Upper lobe of left lung (tissue), 4 donors: ENCODE data around the gene RAP1B.

Experiments used
- POLR2A ChIP-seq, 4 donors: fragments of 450-650 bp; IDR thresholded peaks; one replicate each; pipeline ENCODE4 v1.5.1; 2016 to 2017; ENCODE audit warnings: antibody characterized with exemption in 4 of 4, mild to moderate bottlenecking in 2 of 4
- POLR2AphosphoS5 ChIP-seq, 2 donors: sonication (generic); formaldehyde crosslinking; IDR thresholded peaks; one replicate each; pipeline ENCODE4 v1.5.1; 2017; ENCODE audit warnings: antibody characterized with exemption in 2 of 2
- TF ChIP-seq, protein P1 (sequence below), 6 experiments: fragments of 450-650 bp in 4 of 6; fragments of 200-600 bp in 2 of 6; sonication (generic) in 2 of 6; IDR thresholded peaks; one replicate each; pipeline ENCODE4 v1.5.1; 2016 to 2019; ENCODE audit warnings: antibody characterized with exemption in 6 of 6

DNA sequence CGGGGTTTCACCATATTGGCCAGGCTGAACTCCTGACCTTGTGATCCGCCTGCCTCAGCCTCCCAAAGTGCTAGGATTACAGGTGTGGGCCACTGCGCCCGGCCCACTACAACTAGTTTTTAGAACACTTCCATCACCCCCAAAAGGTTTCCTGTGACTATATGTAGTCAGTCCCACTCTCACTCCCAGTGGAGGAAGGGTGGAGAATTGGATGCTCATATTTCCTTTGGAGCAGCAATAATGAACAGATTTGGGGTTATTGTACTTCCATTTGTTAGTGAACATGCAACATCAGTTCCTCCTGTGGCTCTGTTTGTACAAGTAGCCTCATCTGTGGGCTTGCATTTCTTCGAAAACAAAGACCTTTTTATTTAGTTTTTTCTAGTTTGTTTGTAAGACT, 35.8 kb downstream of the RAP1B start:
- TF ChIP-seq, protein P1, sequence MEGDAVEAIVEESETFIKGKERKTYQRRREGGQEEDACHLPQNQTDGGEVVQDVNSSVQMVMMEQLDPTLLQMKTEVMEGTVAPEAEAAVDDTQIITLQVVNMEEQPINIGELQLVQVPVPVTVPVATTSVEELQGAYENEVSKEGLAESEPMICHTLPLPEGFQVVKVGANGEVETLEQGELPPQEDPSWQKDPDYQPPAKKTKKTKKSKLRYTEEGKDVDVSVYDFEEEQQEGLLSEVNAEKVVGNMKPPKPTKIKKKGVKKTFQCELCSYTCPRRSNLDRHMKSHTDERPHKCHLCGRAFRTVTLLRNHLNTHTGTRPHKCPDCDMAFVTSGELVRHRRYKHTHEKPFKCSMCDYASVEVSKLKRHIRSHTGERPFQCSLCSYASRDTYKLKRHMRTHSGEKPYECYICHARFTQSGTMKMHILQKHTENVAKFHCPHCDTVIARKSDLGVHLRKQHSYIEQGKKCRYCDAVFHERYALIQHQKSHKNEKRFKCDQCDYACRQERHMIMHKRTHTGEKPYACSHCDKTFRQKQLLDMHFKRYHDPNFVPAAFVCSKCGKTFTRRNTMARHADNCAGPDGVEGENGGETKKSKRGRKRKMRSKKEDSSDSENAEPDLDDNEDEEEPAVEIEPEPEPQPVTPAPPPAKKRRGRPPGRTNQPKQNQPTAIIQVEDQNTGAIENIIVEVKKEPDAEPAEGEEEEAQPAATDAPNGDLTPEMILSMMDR (IDR thresholded peaks at IDR 0.05): no peak
- TF ChIP-seq POLR2A (IDR thresholded peaks at IDR 0.05) (no peak), POLR2AphosphoS5 (IDR thresholded peaks at IDR 0.05) (no peak)
